PC-3 (cell line): Measurements from ENCODE around the gene TFF2.

Experiments
- EZH2phosphoT487 ChIP-seq: fragments of 300-600 bp; sonication (generic); IDR thresholded peaks from 2 replicates; pipeline ENCODE4 v1.6.1; 2018; ENCODE audit warnings: mild to moderate bottlenecking, antibody characterized with exemption, low read length, borderline replicate concordance
- TF ChIP-seq, protein P1 (sequence below): fragments of 300-600 bp; sonication (generic); conservative IDR thresholded peaks from 2 replicates; pipeline ENCODE4 v1.5.1; 2017; ENCODE audit warnings: antibody characterized with exemption, low read depth, mild to moderate bottlenecking, low read length

DNA sequence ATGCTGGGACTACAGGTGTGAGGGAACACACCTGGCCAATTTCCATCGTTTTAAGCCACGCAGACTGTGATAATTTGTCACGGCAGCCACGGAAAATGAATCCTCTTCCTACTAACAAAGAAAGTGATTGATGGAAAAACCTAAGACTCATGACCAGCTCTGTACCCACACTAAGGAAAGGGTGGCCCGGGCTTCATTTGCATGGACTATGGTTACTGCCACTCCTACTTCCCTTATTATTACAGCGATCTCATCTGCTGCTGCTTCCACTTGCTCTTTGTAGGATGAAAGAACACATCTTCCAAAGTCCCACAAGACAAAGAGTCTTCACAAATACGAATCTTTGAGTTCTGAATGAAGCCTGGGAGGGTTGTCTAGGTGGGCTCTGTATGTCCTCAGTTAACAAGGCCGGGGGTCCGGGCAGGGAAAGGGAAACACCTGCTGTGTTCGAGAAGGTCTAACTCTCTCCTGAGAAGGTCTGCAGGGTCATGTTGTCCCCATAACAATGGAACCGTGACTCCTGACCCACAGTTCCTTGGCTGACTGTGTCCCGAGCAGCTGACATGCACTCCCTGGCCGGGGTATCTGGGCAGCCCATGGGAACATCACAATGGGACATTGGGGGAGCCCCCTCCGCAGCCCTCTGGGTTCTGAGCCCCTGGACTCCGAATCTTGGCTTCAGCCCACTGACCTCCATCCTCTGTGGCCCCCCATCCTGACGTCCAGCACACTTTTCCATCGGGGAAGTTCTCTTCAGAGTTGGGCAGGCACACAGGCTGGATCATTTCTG lies 28.8 kb upstream of the TFF2 start:
- TF ChIP-seq, protein P1, sequence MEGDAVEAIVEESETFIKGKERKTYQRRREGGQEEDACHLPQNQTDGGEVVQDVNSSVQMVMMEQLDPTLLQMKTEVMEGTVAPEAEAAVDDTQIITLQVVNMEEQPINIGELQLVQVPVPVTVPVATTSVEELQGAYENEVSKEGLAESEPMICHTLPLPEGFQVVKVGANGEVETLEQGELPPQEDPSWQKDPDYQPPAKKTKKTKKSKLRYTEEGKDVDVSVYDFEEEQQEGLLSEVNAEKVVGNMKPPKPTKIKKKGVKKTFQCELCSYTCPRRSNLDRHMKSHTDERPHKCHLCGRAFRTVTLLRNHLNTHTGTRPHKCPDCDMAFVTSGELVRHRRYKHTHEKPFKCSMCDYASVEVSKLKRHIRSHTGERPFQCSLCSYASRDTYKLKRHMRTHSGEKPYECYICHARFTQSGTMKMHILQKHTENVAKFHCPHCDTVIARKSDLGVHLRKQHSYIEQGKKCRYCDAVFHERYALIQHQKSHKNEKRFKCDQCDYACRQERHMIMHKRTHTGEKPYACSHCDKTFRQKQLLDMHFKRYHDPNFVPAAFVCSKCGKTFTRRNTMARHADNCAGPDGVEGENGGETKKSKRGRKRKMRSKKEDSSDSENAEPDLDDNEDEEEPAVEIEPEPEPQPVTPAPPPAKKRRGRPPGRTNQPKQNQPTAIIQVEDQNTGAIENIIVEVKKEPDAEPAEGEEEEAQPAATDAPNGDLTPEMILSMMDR = no peak
- TF ChIP-seq EZH2phosphoT487 = no peak
